ENCODE measurements around the gene NEK1. TPM values are rescaled to one million over a fixed set of nuclear protein-coding genes. Genes with fewer than 3 reads are reported as not detected.

Gene NEK1
- total and polyA plus RNA-seq, 2 of the 8 experiments (the other 6 are each of a cell fraction or from before 2014, with no cell fraction given) = 3.9 to 11.7 TPM

- Histone ChIP-seq H2BK15ac (ENCODE audit: low read length) (no peak overlapping the region), H2BK12ac (ENCODE audit: low read depth, low read length) (no peak overlapping the region), H3K9me3 (ENCODE audit: insufficient read depth in 2 of 2, low read depth in 1 of 2, low read length in 1 of 2) (no peaks in the 10 kb centered on the region), H3K27me3 (replicated peaks in 1 of 4; ENCODE audit: control insufficient read depth in 3 of 4, extremely low read depth in 1 of 4, insufficient read depth in 3 of 4, low read length in 3 of 4) (no peaks in the 10 kb centered on the region), H3K4me2 (ENCODE audit: insufficient read depth in 1 of 2, low read depth in 2 of 2, low read length in 2 of 2) (no peak overlapping the region), H4K8ac (ENCODE audit: extremely low read depth, insufficient read depth, low read length) (no peak overlapping the region), H4K5ac (ENCODE audit: insufficient read length, low read depth, low read length) (no peak overlapping the region), H3K23ac (ENCODE audit: insufficient read length) (no peak overlapping the region), H3K79me1 (ENCODE audit: low read depth, low read length) (no peaks in the 10 kb centered on the region), H3K56ac (replicated peaks; ENCODE audit: insufficient read length, low read depth, low read length) (no peak overlapping the region), H4K20me1 (replicated peaks in 1 of 2; ENCODE audit: control insufficient read depth in 1 of 2, insufficient read depth in 2 of 2, low read length in 2 of 2) (no peaks in the 10 kb centered on the region), H3K4me1 (replicated peaks in 1 of 4; ENCODE audit: control insufficient read depth in 3 of 4, insufficient read depth in 4 of 4, low read length in 3 of 4) (no peaks in the 10 kb centered on the region), H3K23me2 (ENCODE audit: low read depth, low read length) (no peaks in the 10 kb centered on the region), H3K79me2 (ENCODE audit: control insufficient read depth in 1 of 2, insufficient read depth in 2 of 2, low read length in 2 of 2) (no peaks in the 10 kb centered on the region), H2AFZ (ENCODE audit: low read length) (no peak overlapping the region), H3K4ac (replicated peaks; ENCODE audit: insufficient read length, low read depth, low read length) (no peak overlapping the region), H2BK5ac (ENCODE audit: low read depth, low read length) (no peak overlapping the region), H3K18ac (ENCODE audit: extremely low read depth, low read length) (no peak overlapping the region), H2BK120ac (replicated peaks; ENCODE audit: low read depth, low read length) (no peak overlapping the region), H3K4me3 (ENCODE audit: extremely low read depth in 1 of 4, insufficient read depth in 2 of 4, low read depth in 3 of 4, low read length in 4 of 4) (no peak overlapping the region), H2AK5ac (ENCODE audit: low read depth, low read length) (no peak overlapping the region), H4K91ac (replicated peaks; ENCODE audit: insufficient read length, low read length) (no peak overlapping the region), H3K36me3 (ENCODE audit: control insufficient read depth in 2 of 4, insufficient read depth in 4 of 4, low read length in 3 of 4) (no peaks in the 10 kb centered on the region; a peak in 2 of 8 replicates), H3K27ac (ENCODE audit: low read depth, low read length) (no peak overlapping the region), H2BK20ac (ENCODE audit: low read length) (no peak overlapping the region), H3K9ac (replicated peaks in 1 of 4; ENCODE audit: extremely low read depth in 1 of 4, low read depth in 3 of 4, low read length in 3 of 4) (no peak overlapping the region), H3K14ac (ENCODE audit: insufficient read length) (no peak overlapping the region)
- ChIA-PET CTCF (ENCODE audit: partially characterized antibody) (no interaction called here), POLR2A (ENCODE audit: partially characterized antibody) (no interaction called here)
- TF ChIP-seq EGR1 (IDR thresholded peaks at IDR 0.05; ENCODE audit: borderline replicate concordance, low read depth, low read length) (no peak), POU5F1 (IDR thresholded peaks at IDR 0.05; ENCODE audit: low read depth, low read length) (no peak), FOSL1 (IDR thresholded peaks at IDR 0.05; ENCODE audit: insufficient read depth, low read depth, low read length) (no peak), KDM5A (IDR thresholded peaks at IDR 0.05; ENCODE audit: low read length) (no peak), BCL11A (IDR thresholded peaks at IDR 0.05; ENCODE audit: low read depth in 2 of 2, low read length in 2 of 2) (no peak), TBP (IDR thresholded peaks at IDR 0.05; ENCODE audit: low read depth, low read length) (no peak), RAD21 (IDR thresholded peaks at IDR 0.05 in 1 of 2, conservative IDR thresholded peaks at IDR 0.05 in 1 of 2; ENCODE audit: low read depth in 2 of 2, low read length in 2 of 2) (no peak), BACH1 (IDR thresholded peaks at IDR 0.05; ENCODE audit: low read length) (no peak), KDM4A (IDR thresholded peaks at IDR 0.05; ENCODE audit: low read depth, low read length, severe bottlenecking) (no peak), JUND (IDR thresholded peaks at IDR 0.05; ENCODE audit: low read length) (no peak)
- FAIRE-seq = no peak
- no peak for DNase-seq (ENCODE audit: low read depth in 1 of 2, low spot score in 2 of 2)
These were observed 88.6 kb downstream of the NEK1 start for GRCh38 chr4:169523796-169524195.
